Psoas muscle (tissue), 8 donors: ENCODE measurements around the gene DGAT2. TPM values are rescaled to one million over a fixed set of nuclear protein-coding genes. Genes with fewer than 3 reads are reported as not detected.
A peak's percentile ranks its signal among the peaks of the same experiment; 100 is the strongest.

Experiments
- ATAC-seq, 4 donors: fragments of 200-7000 bp; cut with Tn5 transposase; one replicate each; pipeline ENCODE4 v1.9.1; 2020; ENCODE audit warnings: moderate library complexity in 3 of 4, mild to moderate bottlenecking in 2 of 4
- DNase-seq, 2 donors: peaks; one replicate each; pipeline ENCODE4 v3.0.0-alpha.2; 2020
- H3K27ac ChIP-seq: fragments of 200-600 bp; one replicate; pipeline ENCODE4 v1.8.0; 2022
- H3K27me3 ChIP-seq, 3 donors: fragments of 200-600 bp in 1 of 3; one replicate each; pipeline versions ENCODE4 v1.6.1 to v1.8.0; 2013 to 2022; ENCODE audit warnings: low read length in 2 of 3, mild to moderate bottlenecking in 2 of 3, moderate library complexity in 1 of 3; ENCODE audit not compliant: insufficient read depth in 3 of 3
- H3K36me3 ChIP-seq, 2 donors: fragments of 200-600 bp in 1 of 2; one replicate each; pipeline versions ENCODE4 v1.6.1 to v1.8.0; 2013 to 2022; ENCODE audit warnings: low read depth in 1 of 2, mild to moderate bottlenecking in 1 of 2, moderate library complexity in 1 of 2; ENCODE audit not compliant: insufficient read depth in 1 of 2
- H3K4me1 ChIP-seq: fragments of 200-600 bp; one replicate; pipeline ENCODE4 v1.8.0; 2022
- H3K4me3 ChIP-seq: fragments of 200-600 bp; one replicate; pipeline ENCODE4 v1.8.0; 2022; ENCODE audit warnings: mild to moderate bottlenecking
- H3K9me3 ChIP-seq: fragments of 200-600 bp; one replicate; pipeline ENCODE4 v1.8.0; 2022
- WGBS, 3 donors: extraction: QIAGEN DNeasy Blood & Tissue Kit; methylation state at CpG; one replicate each; pipeline versions ENCODE4 v1.1.6 to v1.1.7; 2013; 5-methylcytosine and 5-hydroxymethylcytosine counted together
- intact Hi-C, 2 donors: fragments of 100-400 bp; cut with DNase I; formaldehyde crosslinking; loops; one replicate each; pipeline versions ENCODE4 v1.11.0 to v1.14.2; 2022
- polyA plus RNA-seq, 3 donors: library from polyadenylated mRNA; stranded (reverse); fragments of 200-250 nt; gene quantifications; one replicate each; pipeline ENCODE4 v1.2.3, GENCODE V29; 2013
- total RNA-seq, 4 donors: library from RNA; stranded (reverse); fragmentation: NEBNext Ultra II Directional in 2 of 4; extraction: Animal tissue kit (Norgen Biotek cat#: 25700) in 2 of 4; gene quantifications; one replicate each; pipeline versions ENCODE4 v1.2.1 to v1.2.4, GENCODE V29; 2021 to 2023
- TF ChIP-seq, protein P1 (sequence below): fragments of 200-600 bp; IDR thresholded peaks from one replicate; pipeline ENCODE4 v1.8.0; 2022; ENCODE audit warnings: antibody characterized with exemption
- donor health status: healthy with polysubstance abuse.
- donor health status: DM: no; HTN: no; CAD: no; lungs with moderate emphysema.
- donor health status: Bipolar disorder and iron deficiency.
- donor health status: healthy.
- donor health status: DM: yes; HTN: yes; CAD: no.
- donor health status: DM: no; HTN: no; CAD: no.
- donor health status: DM: no; HTN: no; CAD: no.
- donor health status: DM: yes; HTN: yes; CAD: no.

The DGAT2 gene
- total and polyA plus RNA-seq, 7 donors: 1.1 to 14.1 (median 3.2) TPM

DNA sequence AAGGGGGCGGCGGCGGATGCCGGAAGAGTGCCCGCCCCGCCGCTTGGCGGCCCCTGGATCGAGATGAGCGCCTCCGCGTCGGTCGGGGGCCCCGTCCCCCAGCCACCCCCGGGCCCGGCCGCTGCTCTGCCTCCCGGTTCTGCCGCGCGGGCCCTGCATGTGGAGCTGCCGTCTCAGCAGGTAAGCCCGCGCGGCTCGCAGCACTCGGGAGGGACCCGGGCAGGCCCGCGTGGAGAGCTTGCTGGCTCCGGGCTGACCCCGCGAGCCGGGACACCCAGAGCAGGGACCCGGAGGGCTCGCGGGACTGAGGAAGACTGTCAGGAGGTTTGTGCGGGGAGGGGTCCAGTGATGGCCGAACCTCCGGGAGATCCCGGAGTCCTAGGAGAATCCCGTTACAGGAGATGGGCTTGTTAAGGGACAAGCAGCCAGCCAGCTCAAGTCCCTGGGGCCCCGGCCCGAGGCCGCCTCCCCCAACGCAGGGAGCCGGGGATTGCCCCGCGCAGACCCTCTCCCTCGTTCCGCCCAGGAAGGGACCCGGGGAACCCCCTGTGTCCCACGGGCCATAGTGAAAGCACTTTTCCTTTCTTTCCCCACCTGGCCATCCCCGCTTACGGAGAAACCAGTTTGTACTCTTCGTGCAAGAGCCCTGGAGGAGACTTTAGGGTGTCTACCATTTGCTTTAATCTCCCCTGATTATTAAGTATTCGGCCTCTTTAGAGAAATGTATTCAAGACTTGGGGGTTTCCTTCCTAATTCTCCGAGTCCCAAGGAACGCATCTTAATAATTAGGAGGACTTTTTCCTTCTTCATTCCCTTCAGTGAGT lies 47.0 kb downstream of the DGAT2 start:
- DNase-seq (peak in 1 of 2 donors; percentile 68), ATAC-seq (peak; percentile 30 to 62 (median 44))
- no peaks in the 10 kb centered on the region for H3K27me3 ChIP-seq
- 0 to 1% (median 1%) methylated on average over 32 to 60 of the region's 60 CpGs for WGBS, 3 donors
- TF ChIP-seq, protein P1, sequence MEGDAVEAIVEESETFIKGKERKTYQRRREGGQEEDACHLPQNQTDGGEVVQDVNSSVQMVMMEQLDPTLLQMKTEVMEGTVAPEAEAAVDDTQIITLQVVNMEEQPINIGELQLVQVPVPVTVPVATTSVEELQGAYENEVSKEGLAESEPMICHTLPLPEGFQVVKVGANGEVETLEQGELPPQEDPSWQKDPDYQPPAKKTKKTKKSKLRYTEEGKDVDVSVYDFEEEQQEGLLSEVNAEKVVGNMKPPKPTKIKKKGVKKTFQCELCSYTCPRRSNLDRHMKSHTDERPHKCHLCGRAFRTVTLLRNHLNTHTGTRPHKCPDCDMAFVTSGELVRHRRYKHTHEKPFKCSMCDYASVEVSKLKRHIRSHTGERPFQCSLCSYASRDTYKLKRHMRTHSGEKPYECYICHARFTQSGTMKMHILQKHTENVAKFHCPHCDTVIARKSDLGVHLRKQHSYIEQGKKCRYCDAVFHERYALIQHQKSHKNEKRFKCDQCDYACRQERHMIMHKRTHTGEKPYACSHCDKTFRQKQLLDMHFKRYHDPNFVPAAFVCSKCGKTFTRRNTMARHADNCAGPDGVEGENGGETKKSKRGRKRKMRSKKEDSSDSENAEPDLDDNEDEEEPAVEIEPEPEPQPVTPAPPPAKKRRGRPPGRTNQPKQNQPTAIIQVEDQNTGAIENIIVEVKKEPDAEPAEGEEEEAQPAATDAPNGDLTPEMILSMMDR: no peak
- no peaks in the 10 kb centered on the region for H3K36me3 ChIP-seq
- intact Hi-C loops: no loop called here
- H3K4me1 ChIP-seq: peaks cover 23% of the 10 kb centered on the region
- H3K4me3 ChIP-seq: peak overlapping the region; percentile 97
- H3K27ac ChIP-seq: peak overlapping the region; percentile 92
- no peaks in the 10 kb centered on the region for H3K9me3 ChIP-seq

DNA sequence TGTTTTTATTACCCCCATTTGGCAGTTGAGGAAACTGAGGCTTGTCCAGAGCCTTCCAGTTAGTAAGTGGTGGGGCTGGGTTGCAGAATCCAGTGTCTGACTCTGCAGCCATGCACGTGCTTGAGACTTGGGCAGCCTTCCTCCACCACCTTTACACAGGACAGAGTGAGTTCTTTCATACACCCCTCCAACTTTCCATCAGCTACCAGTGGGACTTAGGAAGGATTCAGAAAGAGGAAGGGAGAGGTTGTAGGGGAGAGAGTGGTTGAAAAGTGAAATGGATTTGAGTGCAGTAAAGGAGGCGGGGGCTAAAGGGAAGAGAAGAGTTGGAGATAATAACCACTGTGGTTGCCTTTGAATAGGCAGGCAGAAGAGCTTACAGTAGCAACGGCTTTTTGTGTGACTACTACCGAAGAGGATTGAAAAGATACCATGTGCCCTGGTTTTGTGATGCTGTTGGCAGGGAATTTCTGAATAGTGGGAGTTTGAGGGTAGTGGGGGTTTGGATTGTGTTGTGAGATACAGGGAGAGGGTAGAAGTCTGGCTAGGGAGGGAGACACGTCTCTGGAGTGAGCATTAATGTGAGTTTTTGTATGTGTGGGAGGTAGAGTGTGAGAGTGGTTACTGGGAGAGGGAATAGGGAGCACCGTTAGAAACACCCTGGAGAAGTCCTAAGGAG lies 48.1 kb downstream of the DGAT2 start:
- Histone ChIP-seq H3K36me3 (no peaks in the 10 kb centered on the region), H3K4me1 (peaks cover 23% of the 10 kb centered on the region), H3K4me3 (peak overlapping the region; percentile 97), H3K27ac (no peak overlapping the region), H3K9me3 (no peaks in the 10 kb centered on the region), H3K27me3 (no peaks in the 10 kb centered on the region)
- TF ChIP-seq, protein P1: no peak
- intact Hi-C loops: no loop called here
- WGBS, 3 donors: 29 to 40% (median 32%) methylated on average over 6 of the region's 6 CpGs
- ATAC-seq (no peak), DNase-seq (no peak)

DNA sequence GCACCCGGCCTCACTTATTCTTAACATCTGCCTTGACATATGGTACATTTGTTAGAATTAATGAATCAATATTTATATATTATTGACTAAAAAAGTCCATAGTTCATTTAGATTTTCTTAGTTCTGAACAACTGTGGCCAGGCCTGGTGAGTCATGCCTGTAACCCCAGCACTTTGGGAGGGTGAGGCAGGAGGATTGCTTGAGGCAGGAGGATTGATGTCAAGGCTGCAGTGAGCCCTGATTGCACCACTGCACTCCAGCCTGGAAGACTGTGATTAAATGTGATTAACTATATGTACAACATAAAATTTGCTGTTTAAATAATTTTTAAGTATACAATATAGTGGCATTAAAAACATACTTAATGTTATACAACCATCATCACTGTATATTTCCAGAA lies 52.1 kb downstream of the DGAT2 start:
- H3K27ac ChIP-seq: no peak overlapping the region
- no peak overlapping the region for H3K4me3 ChIP-seq
- no peaks in the 10 kb centered on the region for H3K9me3 ChIP-seq
- no peaks in the 10 kb centered on the region for H3K36me3 ChIP-seq
- H3K4me1 ChIP-seq: peaks cover 26% of the 10 kb centered on the region
- DNase-seq: no peak
- WGBS, 3 donors: 97 to 100% (median 97%) methylated on average over 1 of the region's 1 CpG
- intact Hi-C loops: no loop called here
- TF ChIP-seq, protein P1: no peak
- H3K27me3 ChIP-seq: no peaks in the 10 kb centered on the region
- peak in 1 of 4 donors; percentile 53 for ATAC-seq

DNA sequence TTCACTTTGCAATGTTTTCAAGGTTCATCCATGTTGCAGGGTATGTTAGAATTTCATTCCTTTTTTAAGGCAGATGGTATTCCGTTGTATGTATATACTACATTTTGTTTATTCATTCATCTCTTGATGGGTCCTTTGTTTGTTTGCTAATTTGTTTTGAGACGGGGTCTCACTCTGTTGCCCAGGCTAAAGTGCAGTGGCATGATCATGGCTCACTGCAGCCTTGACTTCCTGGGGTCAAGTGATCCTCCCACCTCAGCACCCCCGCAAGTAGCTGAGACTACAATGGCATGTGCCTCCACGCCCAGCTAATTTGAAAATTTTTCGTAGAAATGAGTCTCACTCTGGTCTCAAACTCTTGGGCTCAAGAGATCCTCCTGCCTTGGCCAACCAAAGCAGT lies 52.6 kb downstream of the DGAT2 start:
- TF ChIP-seq, protein P1: no peak
- Histone ChIP-seq H3K36me3 (no peaks in the 10 kb centered on the region), H3K4me1 (peaks cover 23% of the 10 kb centered on the region), H3K4me3 (no peak overlapping the region), H3K27ac (no peak overlapping the region), H3K9me3 (no peaks in the 10 kb centered on the region), H3K27me3 (no peaks in the 10 kb centered on the region)
- ATAC-seq: no peak
- DNase-seq: no peak
- WGBS, 3 donors: 95 to 99% (median 96%) methylated on average over 5 of the region's 5 CpGs
- intact Hi-C loops: no loop called here
